ENCODE data around the gene STK17B. TPM values are rescaled to one million over a fixed set of nuclear protein-coding genes. Genes with fewer than 3 reads are reported as not detected.

The STK17B gene
- total and polyA plus RNA-seq, 9 of the 15 experiments (the other 6 are each of a cell fraction or from before 2014, with no cell fraction given) = 2.3 to 17.7 (median 8.5) TPM

- no peak for TF ChIP-seq PBX2 (CRISPR knock-in tag; IDR thresholded peaks at IDR 0.05; ENCODE audit: low read depth)
- peak; percentile 85 for TF ChIP-seq PBX2 (tag; conservative IDR thresholded peaks at IDR 0.05; ENCODE audit: low read depth)
- TF ChIP-seq NCOR1 (IDR thresholded peaks at IDR 0.05) = peak; percentile 70
- peak; percentile 89 for TF ChIP-seq DPF2 (IDR thresholded peaks at IDR 0.05)
- TF ChIP-seq TOE1 (IDR thresholded peaks at IDR 0.05; ENCODE audit: borderline replicate concordance) = 0 out of 2 replicates have a peak, but pooled peaks have one; percentile 29
- no peak for TF ChIP-seq TOE1 (CRISPR knock-in tag; IDR thresholded peaks at IDR 0.05; ENCODE audit: borderline replicate concordance, low read depth)
- TF ChIP-seq EGR1 (conservative IDR thresholded peaks at IDR 0.05) = peak; percentile 68
- no peak for TF ChIP-seq NFXL1 (CRISPR knock-in tag; IDR thresholded peaks at IDR 0.05)
- 0 out of 2 replicates have a peak, but pooled peaks have one; percentile 17 for TF ChIP-seq POLR2AphosphoS5 (IDR thresholded peaks at IDR 0.05; ENCODE audit: control insufficient read depth, insufficient read depth, low read depth, low read length)
- TF ChIP-seq MAX (CRISPR knock-in tag; IDR thresholded peaks at IDR 0.05) = peak; percentile 20; the same call in 1 of the 2 replicates
- peak; percentile 62; the same call in 1 of the 2 replicates for TF ChIP-seq JUN (IDR thresholded peaks at IDR 0.05; ENCODE audit: borderline replicate concordance, low read depth, low read length)
- TF ChIP-seq JUN (CRISPR knock-in tag; IDR thresholded peaks at IDR 0.05; ENCODE audit: borderline replicate concordance) = no peak
- TF ChIP-seq SRSF7 (optimal IDR thresholded peaks at IDR 0.05; ENCODE audit: low read depth, low read length) = no peak
- peak; percentile 47; the same call in 1 of the 2 replicates for TF ChIP-seq LEF1 (IDR thresholded peaks at IDR 0.05)
- peak in 1 of 2 experiments; percentile 41; a peak in 3 of 4 replicates for TF ChIP-seq TRIM24 (IDR thresholded peaks at IDR 0.05)
- peak in 1 of 2 experiments; percentile 42; a peak in 1 of 4 replicates for TF ChIP-seq FOXK2 (conservative IDR thresholded peaks at IDR 0.05 in 1 of 2, IDR thresholded peaks at IDR 0.05 in 1 of 2; ENCODE audit: low read depth in 2 of 2)
- peak; percentile 68 for TF ChIP-seq MAFF (IDR thresholded peaks at IDR 0.05; ENCODE audit: low read length)
- TF ChIP-seq GATA2 (CRISPR knock-in tag; IDR thresholded peaks at IDR 0.05) = peak; percentile 71
- TF ChIP-seq CXXC5 (CRISPR knock-in tag; IDR thresholded peaks at IDR 0.05) = no peak
- peak; percentile 69 for TF ChIP-seq CBFA2T2 (conservative IDR thresholded peaks at IDR 0.05)
- TF ChIP-seq ZNF316 (IDR thresholded peaks at IDR 0.05) = peak; percentile 68
- no peak for TF ChIP-seq CBX2 (IDR thresholded peaks at IDR 0.05; ENCODE audit: insufficient read depth, low read length, poor library complexity, severe bottlenecking)
- TF ChIP-seq ETV6 (IDR thresholded peaks at IDR 0.05; ENCODE audit: borderline replicate concordance in 1 of 2, low read depth in 2 of 2, low read length in 1 of 2) = no peak
- no peak for TF ChIP-seq ETV6 (CRISPR knock-in tag; IDR thresholded peaks at IDR 0.05; ENCODE audit: borderline replicate concordance)
- TF ChIP-seq HMGXB4 (CRISPR knock-in tag; IDR thresholded peaks at IDR 0.05) = no peak
- TF ChIP-seq MEF2D (tag; conservative IDR thresholded peaks at IDR 0.05; ENCODE audit: low read depth) = peak; percentile 66
Measured at GRCh38 chr2:196101325-196101991, 69.9 kb downstream of the STK17B start (continued).
